Fibroblast of lung (primary cell): Measurements from ENCODE around the gene PTPN2. TPM values are rescaled to one million over a fixed set of nuclear protein-coding genes. Genes with fewer than 3 reads are reported as not detected.

ENCODE experiments used
- DNase-seq, 2 donors: peaks; one replicate each; pipeline versions ENCODE4 v3.0.0 to v3.0.0-alpha.2; 2010; ENCODE audit warnings: low read depth in 2 of 2
- H2AFZ ChIP-seq: 2 replicates; pipeline ENCODE4 v1.5.1; 2012; ENCODE audit warnings: low read length, control low read depth, inconsistent platforms
- H3K27ac ChIP-seq: 2 replicates; pipeline ENCODE4 v1.5.1; 2011; ENCODE audit warnings: low read length, control low read depth; ENCODE audit not compliant: insufficient read depth
- H3K27me3 ChIP-seq: 2 replicates; pipeline ENCODE4 v1.5.1; 2011; ENCODE audit warnings: mild to moderate bottlenecking, low read length; ENCODE audit not compliant: control insufficient read depth, insufficient read depth
- H3K36me3 ChIP-seq: 2 replicates; pipeline ENCODE4 v1.5.1; 2011; ENCODE audit warnings: low read length; ENCODE audit not compliant: control insufficient read depth, insufficient read depth
- H3K4me1 ChIP-seq: 2 replicates; pipeline ENCODE4 v1.5.1; 2011; ENCODE audit warnings: low read length; ENCODE audit not compliant: control insufficient read depth, insufficient read depth; ENCODE audit errors: extremely low read depth
- H3K4me2 ChIP-seq: 2 replicates; pipeline ENCODE4 v1.5.1; 2011; ENCODE audit warnings: low read length, control low read depth; ENCODE audit not compliant: insufficient read depth; ENCODE audit errors: extremely low read depth
- H3K4me3 ChIP-seq, 4 experiments: fragments of 200-600 bp in 1 of 4; sonication (generic) in 1 of 4; replicated peaks in 1 of 4; 2 replicates each; pipeline ENCODE4 v1.5.1; 2011 to 2016; ENCODE audit warnings: low read length in 4 of 4, low read depth in 3 of 4, mild to moderate bottlenecking in 3 of 4, control low read depth in 2 of 4, inconsistent platforms in 1 of 4, mixed read lengths in 1 of 4; ENCODE audit not compliant: insufficient read depth in 1 of 4; ENCODE audit errors: control extremely low read depth in 1 of 4
- H3K79me2 ChIP-seq: 2 replicates; pipeline ENCODE4 v1.5.1; 2012; ENCODE audit warnings: mild to moderate bottlenecking, low read length, inconsistent platforms; ENCODE audit not compliant: control insufficient read depth, insufficient read depth
- H3K9ac ChIP-seq: 2 replicates; pipeline ENCODE4 v1.5.1; 2011; ENCODE audit warnings: mild to moderate bottlenecking, low read length, control low read depth; ENCODE audit not compliant: insufficient read depth
- H3K9me3 ChIP-seq: 2 replicates; pipeline ENCODE4 v1.5.1; 2012; ENCODE audit warnings: low read depth, low read length; ENCODE audit not compliant: control insufficient read depth, insufficient read depth
- H4K20me1 ChIP-seq: 2 replicates; pipeline ENCODE4 v1.5.1; 2011; ENCODE audit warnings: low read length; ENCODE audit not compliant: control insufficient read depth, insufficient read depth; ENCODE audit errors: extremely low read depth
- CTCF ChIP-seq, 2 donors: IDR thresholded peaks in 1 of 2; conservative IDR thresholded peaks in 1 of 2; 1 replicate in 1 of 2; 2 replicates in 1 of 2; pipeline ENCODE4 v1.5.1; 2011 to 2012; ENCODE audit warnings: low read length in 2 of 2, control low read depth in 1 of 2, inconsistent platforms in 1 of 2, low read depth in 1 of 2, mild to moderate bottlenecking in 1 of 2
- EZH2 ChIP-seq: IDR thresholded peaks from 2 replicates; pipeline ENCODE4 v1.5.1; 2012; ENCODE audit warnings: low read length, control low read depth, mild to moderate bottlenecking; ENCODE audit errors: missing control alignments
- polyA plus RNA-seq, 2 donors: library from polyadenylated mRNA; depleted of rRNA in 1 of 2; stranded (reverse) in 1 of 2; unstranded in 1 of 2; fragments of >200 nt; gene quantifications; 2 replicates each; pipeline ENCODE4 v1.2.1, GENCODE V29; 2011 to 2012; ENCODE audit warnings: missing spikeins in 1 of 2
- total RNA-seq: library from RNA; depleted of rRNA; stranded (reverse); fragments of >200 nt; gene quantifications from 2 replicates; pipeline ENCODE4 v1.2.1, GENCODE V29; 2014

Gene PTPN2
- total and polyA plus RNA-seq, 2 donors (not counting 1 experiment from before 2014, with no cell fraction given): 23.6 to 23.7 TPM

GRCh38 chr18:12921178-12921577 is 37.1 kb upstream of the PTPN2 start:
- H4K20me1 ChIP-seq: no peaks in the 10 kb centered on the region
- H3K79me2 ChIP-seq: no peaks in the 10 kb centered on the region
- no peaks in the 10 kb centered on the region for H3K4me1 ChIP-seq
- no peak overlapping the region for H3K9ac ChIP-seq
- no peak overlapping the region for H3K27ac ChIP-seq
- no peak for TF ChIP-seq CTCF (conservative IDR thresholded peaks at IDR 0.05 in 1 of 2, IDR thresholded peaks at IDR 0.05 in 1 of 2; ENCODE audit: low read depth in 1 of 2, low read length in 2 of 2)
- no peak for TF ChIP-seq EZH2
- H2AFZ ChIP-seq: peak overlapping the region; percentile 24
- DNase-seq: no peak
- no peaks in the 10 kb centered on the region for H3K36me3 ChIP-seq
- H3K9me3 ChIP-seq: no peaks in the 10 kb centered on the region
- no peak overlapping the region for H3K4me3 ChIP-seq
- H3K27me3 ChIP-seq: no peaks in the 10 kb centered on the region
- H3K4me2 ChIP-seq: no peak overlapping the region

DNA sequence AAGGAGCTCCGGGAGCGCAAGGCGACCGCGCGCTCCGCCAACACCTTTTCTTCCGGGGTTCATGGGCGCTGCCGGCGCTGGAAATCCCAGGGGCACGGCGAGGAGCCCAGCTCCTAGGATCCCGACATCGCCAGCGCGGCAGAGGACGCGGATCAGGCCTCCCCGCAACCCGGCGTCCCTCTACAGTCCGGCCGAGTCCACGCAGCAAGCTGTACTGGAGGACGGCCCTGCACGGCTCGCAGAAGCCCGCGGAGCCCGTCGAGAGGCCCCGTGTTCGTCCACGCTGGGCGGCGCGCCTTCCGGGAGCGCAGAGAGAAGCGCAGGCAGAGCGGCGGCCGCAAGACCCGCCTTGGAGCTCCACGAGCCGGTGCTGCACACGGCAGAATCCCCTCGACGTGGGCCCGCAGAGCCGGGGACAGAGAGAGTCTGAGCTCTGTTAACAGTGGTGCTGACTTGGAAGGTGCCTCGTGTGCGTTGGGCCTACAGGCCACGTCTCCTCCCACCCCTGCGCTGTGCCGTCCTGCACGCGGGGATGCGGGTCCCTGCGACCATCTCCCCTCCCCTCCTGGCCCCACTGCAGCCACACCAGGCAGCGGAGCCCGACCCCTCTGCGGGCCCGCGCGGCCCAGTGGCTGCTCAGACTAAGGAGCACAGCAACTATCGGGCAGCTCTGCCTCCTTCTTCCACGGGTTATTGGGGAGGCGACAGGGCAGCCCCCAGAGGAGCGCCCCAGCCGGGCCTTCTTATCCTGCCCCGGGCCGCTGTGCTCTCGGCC is 28.1 kb upstream of the PTPN2 start:
- Histone ChIP-seq H3K27ac (no peak overlapping the region), H3K4me1 (peaks cover 2% of the 10 kb centered on the region), H3K79me2 (no peaks in the 10 kb centered on the region), H4K20me1 (no peaks in the 10 kb centered on the region), H3K36me3 (no peaks in the 10 kb centered on the region), H3K27me3 (no peaks in the 10 kb centered on the region), H2AFZ (no peak overlapping the region), H3K9ac (no peak overlapping the region), H3K9me3 (no peaks in the 10 kb centered on the region), H3K4me3 (no peak overlapping the region), H3K4me2 (no peak overlapping the region)
- no peak for DNase-seq
- TF ChIP-seq CTCF (conservative IDR thresholded peaks at IDR 0.05 in 1 of 2, IDR thresholded peaks at IDR 0.05 in 1 of 2; ENCODE audit: low read depth in 1 of 2, low read length in 2 of 2): no peak
- no peak for TF ChIP-seq EZH2

GRCh38 chr18:12911025-12911928 is 27.2 kb upstream of the PTPN2 start:
- Histone ChIP-seq H3K27me3 (no peaks in the 10 kb centered on the region), H3K27ac (no peak overlapping the region), H3K4me1 (peaks cover 3% of the 10 kb centered on the region), H3K36me3 (no peaks in the 10 kb centered on the region), H4K20me1 (no peaks in the 10 kb centered on the region), H3K9ac (no peak overlapping the region), H3K79me2 (no peaks in the 10 kb centered on the region), H3K4me3 (no peak overlapping the region), H3K4me2 (peak overlapping the region; percentile 19), H3K9me3 (no peaks in the 10 kb centered on the region), H2AFZ (peak overlapping the region; percentile 84)
- DNase-seq: peak; percentile 6 to 55
- TF ChIP-seq EZH2 (no peak), CTCF (conservative IDR thresholded peaks at IDR 0.05 in 1 of 2, IDR thresholded peaks at IDR 0.05 in 1 of 2; ENCODE audit: low read depth in 1 of 2, low read length in 2 of 2) (no peak)
